Measurements from ENCODE around the gene CFAP206.

- TF ChIP-seq CTCF (IDR thresholded peaks at IDR 0.05) = no peak
- no peak for TF ChIP-seq POLR2A (IDR thresholded peaks at IDR 0.05)
- no peak for TF ChIP-seq POLR2AphosphoS5 (IDR thresholded peaks at IDR 0.05)
Measured at GRCh38 chr6:87465051-87465450, 57.3 kb downstream of the CFAP206 start.
